ENCODE measurements around the gene WNK2. TPM values are rescaled to one million over a fixed set of nuclear protein-coding genes. Genes with fewer than 3 reads are reported as not detected.

The WNK2 gene
- polyA plus RNA-seq, 2 of the 4 experiments (the other 2 are of a cell fraction) = 2.1 to 6.7 TPM

DNA sequence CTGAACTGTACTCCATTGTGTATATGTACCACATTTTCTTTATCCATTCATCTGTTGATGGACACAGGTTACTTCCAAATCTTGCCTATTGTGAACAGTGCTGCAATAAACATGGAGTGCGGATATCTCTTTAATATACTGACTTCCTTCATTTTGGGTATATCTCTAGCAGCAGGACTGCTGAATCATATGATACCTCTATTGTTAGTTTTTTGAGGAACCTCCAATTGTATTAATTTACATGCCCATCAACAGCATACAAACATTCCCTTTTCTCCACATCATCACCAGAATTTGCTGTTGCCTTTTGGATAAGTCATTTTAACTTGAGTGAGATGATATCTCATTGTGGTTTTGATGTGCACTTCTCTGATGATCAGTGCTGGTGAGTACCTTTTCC is 185.7 kb downstream of the WNK2 start:
- CTCF ChIA-PET = no interaction called here
- no peaks in the 10 kb centered on the region for H3K9me3 ChIP-seq
- DNase-seq (ENCODE audit: low read depth in 1 of 2, low spot score in 1 of 2) (no peak), ATAC-seq (no peak), FAIRE-seq (no peak)
- no peaks in the 10 kb centered on the region for H3K4me1 ChIP-seq
- no peak overlapping the region for H3K4me2 ChIP-seq
- no peak overlapping the region for H3K27ac ChIP-seq
- POLR2A ChIA-PET = no interaction called here
- TF ChIP-seq, protein P1, sequence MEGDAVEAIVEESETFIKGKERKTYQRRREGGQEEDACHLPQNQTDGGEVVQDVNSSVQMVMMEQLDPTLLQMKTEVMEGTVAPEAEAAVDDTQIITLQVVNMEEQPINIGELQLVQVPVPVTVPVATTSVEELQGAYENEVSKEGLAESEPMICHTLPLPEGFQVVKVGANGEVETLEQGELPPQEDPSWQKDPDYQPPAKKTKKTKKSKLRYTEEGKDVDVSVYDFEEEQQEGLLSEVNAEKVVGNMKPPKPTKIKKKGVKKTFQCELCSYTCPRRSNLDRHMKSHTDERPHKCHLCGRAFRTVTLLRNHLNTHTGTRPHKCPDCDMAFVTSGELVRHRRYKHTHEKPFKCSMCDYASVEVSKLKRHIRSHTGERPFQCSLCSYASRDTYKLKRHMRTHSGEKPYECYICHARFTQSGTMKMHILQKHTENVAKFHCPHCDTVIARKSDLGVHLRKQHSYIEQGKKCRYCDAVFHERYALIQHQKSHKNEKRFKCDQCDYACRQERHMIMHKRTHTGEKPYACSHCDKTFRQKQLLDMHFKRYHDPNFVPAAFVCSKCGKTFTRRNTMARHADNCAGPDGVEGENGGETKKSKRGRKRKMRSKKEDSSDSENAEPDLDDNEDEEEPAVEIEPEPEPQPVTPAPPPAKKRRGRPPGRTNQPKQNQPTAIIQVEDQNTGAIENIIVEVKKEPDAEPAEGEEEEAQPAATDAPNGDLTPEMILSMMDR (IDR thresholded peaks at IDR 0.05) = no peak
- TF ChIP-seq HDAC2 (IDR thresholded peaks at IDR 0.05) (no peak), TFCP2L1 (CRISPR knock-in tag; IDR thresholded peaks at IDR 0.05) (no peak), ZNF302 (CRISPR knock-in tag; IDR thresholded peaks at IDR 0.05) (no peak), KDM5A (IDR thresholded peaks at IDR 0.05) (no peak), EP300 (IDR thresholded peaks at IDR 0.05) (no peak), PHF8 (IDR thresholded peaks at IDR 0.05; ENCODE audit: borderline replicate concordance, low read depth) (no peak), ZC3H11A (IDR thresholded peaks at IDR 0.05) (no peak), BHLHE40 (IDR thresholded peaks at IDR 0.05; ENCODE audit: low read depth, low read length) (no peak), RFX5 (IDR thresholded peaks at IDR 0.05) (no peak), CEBPB (IDR thresholded peaks at IDR 0.05) (no peak)
- TF ChIP-seq, protein P2, sequence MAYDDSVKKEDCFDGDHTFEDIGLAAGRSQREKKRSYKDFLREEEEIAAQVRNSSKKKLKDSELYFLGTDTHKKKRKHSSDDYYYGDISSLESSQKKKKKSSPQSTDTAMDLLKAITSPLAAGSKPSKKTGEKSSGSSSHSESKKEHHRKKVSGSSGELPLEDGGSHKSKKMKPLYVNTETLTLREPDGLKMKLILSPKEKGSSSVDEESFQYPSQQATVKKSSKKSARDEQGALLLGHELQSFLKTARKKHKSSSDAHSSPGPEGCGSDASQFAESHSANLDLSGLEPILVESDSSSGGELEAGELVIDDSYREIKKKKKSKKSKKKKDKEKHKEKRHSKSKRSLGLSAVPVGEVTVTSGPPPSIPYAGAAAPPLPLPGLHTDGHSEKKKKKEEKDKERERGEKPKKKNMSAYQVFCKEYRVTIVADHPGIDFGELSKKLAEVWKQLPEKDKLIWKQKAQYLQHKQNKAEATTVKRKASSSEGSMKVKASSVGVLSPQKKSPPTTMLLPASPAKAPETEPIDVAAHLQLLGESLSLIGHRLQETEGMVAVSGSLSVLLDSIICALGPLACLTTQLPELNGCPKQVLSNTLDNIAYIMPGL (CRISPR knock-in tag; IDR thresholded peaks at IDR 0.05; ENCODE audit: borderline replicate concordance) = no peak
- WGBS (ENCODE audit: missing lambda C conversion rate) = 86% methylated on average over 1 of the region's 1 CpG
- no peak overlapping the region for H3K4me3 ChIP-seq

Other genes with a start within 250 kb of the WNK2 start
- gene FGD3, start 236.6 kb upstream of the WNK2 start, polyA plus RNA-seq (2011; rRNA removed) = 0.23 and 0.26 TPM in 2 replicates
- 0.18 to 0.26 TPM (median 0.24 TPM) in 3 replicates for gene FGD3, start 236.6 kb upstream of the WNK2 start, polyA plus RNA-seq (2017; fragmentation: RNase III; extraction: RNeasy Plus Mini Kit Qiagen cat#74134 plus additional on column Dnase treatment)
- 0.27 and 0.66 TPM in 2 replicates for gene SUSD3, start 125.4 kb upstream of the WNK2 start, polyA plus RNA-seq (2011; rRNA removed)
- 0.34 to 0.46 TPM (median 0.42 TPM) in 3 replicates for gene SUSD3, start 125.4 kb upstream of the WNK2 start, polyA plus RNA-seq (2017; fragmentation: RNase III; extraction: RNeasy Plus Mini Kit Qiagen cat#74134 plus additional on column Dnase treatment)
- 27.6 and 36.0 TPM in 2 replicates for gene CARD19, start 87.9 kb upstream of the WNK2 start, polyA plus RNA-seq (2011; rRNA removed)
- gene CARD19, start 87.9 kb upstream of the WNK2 start, polyA plus RNA-seq (2017; fragmentation: RNase III; extraction: RNeasy Plus Mini Kit Qiagen cat#74134 plus additional on column Dnase treatment) = 30.3 to 34.5 TPM (median 33.2 TPM) in 3 replicates
- gene NINJ1, start 49.9 kb upstream of the WNK2 start, polyA plus RNA-seq (2011; rRNA removed) = 27.0 and 37.9 TPM in 2 replicates
- 60.4 to 69.6 TPM (median 62.0 TPM) in 3 replicates for gene NINJ1, start 49.9 kb upstream of the WNK2 start, polyA plus RNA-seq (2017; fragmentation: RNase III; extraction: RNeasy Plus Mini Kit Qiagen cat#74134 plus additional on column Dnase treatment)